WTC11 (cell line): ENCODE data around the gene JAZF1. TPM values are rescaled to one million over a fixed set of nuclear protein-coding genes. Genes with fewer than 3 reads are reported as not detected.
A peak's percentile ranks its signal among the peaks of the same experiment; 100 is the strongest.

Experiments
- ATAC-seq: fragments of 200-7000 bp; cut with Tn5 transposase; 2 replicates; pipeline ENCODE4 v1.10.0; 2021; ENCODE audit warnings: mild to moderate bottlenecking, moderate library complexity
- CTCF ChIA-PET: fragments of 300-600 bp; sonication (Branson Sonifier 250); formaldehyde crosslinking; loops from one replicate; lab custom pipeline; 2021; ENCODE audit warnings: antibody characterized with exemption; lab: Charles Lee
- POLR2A ChIA-PET: fragments of 350-600 bp; sonication (Branson Sonifier 250); formaldehyde crosslinking; loops from one replicate; lab custom pipeline; 2021; ENCODE audit warnings: antibody characterized with exemption; lab: Charles Lee
- DNase-seq: peaks from one replicate; pipeline ENCODE4 v3.0.0; 2021; ENCODE audit warnings: low spot score
- H3K27ac Mint-ChIP-seq: 2 replicates; pipeline ENCODE4 v1.8.0; 2021; ENCODE audit warnings: mixed read lengths
- H3K27me3 Mint-ChIP-seq: 2 replicates; pipeline ENCODE4 v1.8.0; 2021; ENCODE audit warnings: low read depth, mild to moderate bottlenecking, moderate library complexity, mixed read lengths
- H3K36me3 Mint-ChIP-seq: 2 replicates; pipeline ENCODE4 v1.8.0; 2021; ENCODE audit warnings: mixed read lengths
- H3K4me1 Mint-ChIP-seq: 2 replicates; pipeline ENCODE4 v1.8.0; 2022; ENCODE audit warnings: mixed read lengths
- H3K4me3 Mint-ChIP-seq: 2 replicates; pipeline ENCODE4 v1.8.0; 2021; ENCODE audit warnings: mild to moderate bottlenecking, moderate library complexity, mixed read lengths
- H3K9me3 Mint-ChIP-seq: 2 replicates; pipeline ENCODE4 v1.8.0; 2021; ENCODE audit warnings: mixed read lengths
- AFF4 ChIP-seq: sonication (generic); formaldehyde crosslinking; IDR thresholded peaks from 2 replicates; pipeline ENCODE4 v1.8.1; 2023; ENCODE audit warnings: mild to moderate bottlenecking, missing genetic modification reagents, borderline replicate concordance
- CREB1 ChIP-seq: sonication (generic); formaldehyde crosslinking; IDR thresholded peaks from 2 replicates; pipeline ENCODE4 v1.8.0; 2023; ENCODE audit warnings: mild to moderate bottlenecking, missing genetic modification reagents
- CTCF ChIP-seq: fragments of 200-600 bp; IDR thresholded peaks from 2 replicates; pipeline ENCODE4 v1.8.0; 2022; ENCODE audit warnings: antibody characterized with exemption
- E2F4 ChIP-seq: sonication (generic); formaldehyde crosslinking; IDR thresholded peaks from 2 replicates; pipeline ENCODE4 v1.8.1; 2022; ENCODE audit warnings: low read depth, mild to moderate bottlenecking, moderate library complexity, missing genetic modification reagents, borderline replicate concordance
- EMX1 ChIP-seq: fragments of 250-450 bp; sonication (Bioruptor Pico); IDR thresholded peaks from 2 replicates; pipeline ENCODE4 v1.8.0; 2021; ENCODE audit warnings: mild to moderate bottlenecking
- FOXP4 ChIP-seq: sonication (generic); formaldehyde crosslinking; IDR thresholded peaks from 2 replicates; pipeline ENCODE4 v1.8.0; 2022; ENCODE audit warnings: mild to moderate bottlenecking, missing genetic modification reagents
- GTF2I ChIP-seq: fragments of 250-450 bp; sonication (Bioruptor Pico); conservative IDR thresholded peaks from 2 replicates; pipeline ENCODE4 v1.4.0; 2021; ENCODE audit warnings: mild to moderate bottlenecking
- IRF2 ChIP-seq: sonication (generic); formaldehyde crosslinking; IDR thresholded peaks from 2 replicates; pipeline ENCODE4 v1.8.0; 2022; ENCODE audit warnings: low read depth, missing genetic modification reagents, borderline replicate concordance
- MAX ChIP-seq: sonication (generic); formaldehyde crosslinking; IDR thresholded peaks from 2 replicates; pipeline ENCODE4 v1.8.0; 2022; ENCODE audit warnings: mild to moderate bottlenecking, missing genetic modification reagents
- SMAD3 ChIP-seq: sonication (generic); formaldehyde crosslinking; IDR thresholded peaks from 2 replicates; pipeline ENCODE4 v1.8.0; 2022; ENCODE audit warnings: missing genetic modification reagents, mild to moderate bottlenecking, borderline replicate concordance
- USF2 ChIP-seq: sonication (generic); formaldehyde crosslinking; IDR thresholded peaks from 2 replicates; pipeline ENCODE4 v1.8.1; 2023; ENCODE audit warnings: mild to moderate bottlenecking, missing genetic modification reagents, moderate library complexity
- ZNF121 ChIP-seq: sonication (generic); formaldehyde crosslinking; IDR thresholded peaks from 2 replicates; pipeline ENCODE4 v1.8.0; 2023; ENCODE audit warnings: missing genetic modification reagents
- ZNF532 ChIP-seq: fragments of 250-450 bp; sonication (Bioruptor Pico); IDR thresholded peaks from 2 replicates; pipeline ENCODE4 v1.9.0; 2021; ENCODE audit warnings: mild to moderate bottlenecking, borderline replicate concordance
- total RNA-seq: library from RNA; stranded (reverse); gene quantifications from 3 replicates; pipeline ENCODE4 v1.2.3, GENCODE V29; 2021

Gene JAZF1
- total RNA-seq, 1 experiment from 2014 or later = 19.0 TPM

- Mint-ChIP-seq H3K27ac (peak overlapping the region; percentile 77), H3K9me3 (peaks cover 3% of the 10 kb centered on the region; the same call in 1 of the 2 replicates), H3K27me3 (no peaks in the 10 kb centered on the region), H3K4me1 (peaks cover 48% of the 10 kb centered on the region), H3K36me3 (no peaks in the 10 kb centered on the region; the same call in 1 of the 2 replicates), H3K4me3 (no peak overlapping the region)
- ChIA-PET POLR2A (no interaction called here), CTCF (interaction anchor here (0.6 to 14.4 kb wide), 48 partner anchors 10 to 866 kb away, joined by 3 to 307 read pairs (median 4); no protein-coding TSS in a partner anchor)
- no peak for TF ChIP-seq IRF2 (CRISPR knock-in tag)
- peak; percentile 52; the same call in 1 of the 2 replicates for TF ChIP-seq CTCF
- ATAC-seq = peak; percentile 97
- DNase-seq = peak; percentile 87
These were observed 118.2 kb downstream of the JAZF1 start for GRCh38 chr7:28062197-28062991.

- H3K4me1 Mint-ChIP-seq = peaks cover 50% of the 10 kb centered on the region
- 0 out of 2 replicates have a peak overlapping the region, but pooled peaks have one; percentile 35 for H3K27ac Mint-ChIP-seq
- peaks cover 3% of the 10 kb centered on the region; the same call in 1 of the 2 replicates for H3K9me3 Mint-ChIP-seq
- H3K36me3 Mint-ChIP-seq = no peaks in the 10 kb centered on the region; the same call in 1 of the 2 replicates
- ChIA-PET POLR2A (no interaction called here), CTCF (interaction anchor here (0.6 to 14.4 kb wide), 48 partner anchors 10 to 866 kb away, joined by 3 to 307 read pairs (median 4); no protein-coding TSS in a partner anchor)
- DNase-seq (no peak), ATAC-seq (no peak)
- H3K4me3 Mint-ChIP-seq = no peak overlapping the region
- H3K27me3 Mint-ChIP-seq = no peaks in the 10 kb centered on the region
- TF ChIP-seq AFF4 (CRISPR knock-in tag) (no peak), CREB1 (no peak), ZNF532 (CRISPR knock-in tag) (no peak), EMX1 (CRISPR knock-in tag) (no peak), GTF2I (CRISPR knock-in tag) (no peak), USF2 (CRISPR knock-in tag) (no peak), SMAD3 (no peak), CTCF (no peak), MAX (CRISPR knock-in tag) (no peak), FOXP4 (CRISPR knock-in tag) (no peak), E2F4 (CRISPR knock-in tag) (no peak), ZNF121 (CRISPR knock-in tag) (no peak)
These were observed 118.8 kb downstream of the JAZF1 start for GRCh38 chr7:28061824-28062196.
